GM19455 (cell line): Measurements from ENCODE around the gene ATE1.
"Not testable (repeated sequence)": the region's sequence is repeated elsewhere in the genome, so short reads cannot be mapped to it uniquely, and the experiment has no call there.

Source experiments
- ATAC-seq: cut with Tn5 transposase; IDR thresholded peaks from one replicate; pipeline ENCODE4 v1.9.1; 2021; ENCODE audit not compliant: unreplicated experiment

The ATE1 gene

GRCh38 chr10:121834757-121835156 is 93.1 kb downstream of the ATE1 start:
- no peak for ATAC-seq

GRCh38 chr10:121833387-121833786 is 94.4 kb downstream of the ATE1 start:
- ATAC-seq = no peak

DNA sequence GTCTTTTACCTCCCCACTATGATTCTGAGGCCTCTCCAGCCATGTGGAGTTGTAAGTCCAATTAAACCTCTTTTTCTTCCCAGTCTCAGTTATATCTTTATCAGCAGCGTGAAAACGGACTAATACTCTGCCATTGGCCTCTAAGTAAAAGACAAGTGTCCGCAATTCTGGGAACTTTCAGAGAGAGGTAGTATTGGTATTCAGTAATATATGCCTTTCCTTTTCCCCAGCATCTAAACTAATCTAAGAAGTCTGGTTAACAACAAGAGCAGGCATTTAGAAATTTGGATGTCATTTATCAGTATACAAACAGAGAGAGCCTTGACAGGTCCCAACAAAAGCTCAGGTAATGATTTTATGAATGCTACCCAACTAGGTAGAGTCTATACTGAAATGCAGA is 95.2 kb downstream of the ATE1 start:
- no peak for ATAC-seq

DNA sequence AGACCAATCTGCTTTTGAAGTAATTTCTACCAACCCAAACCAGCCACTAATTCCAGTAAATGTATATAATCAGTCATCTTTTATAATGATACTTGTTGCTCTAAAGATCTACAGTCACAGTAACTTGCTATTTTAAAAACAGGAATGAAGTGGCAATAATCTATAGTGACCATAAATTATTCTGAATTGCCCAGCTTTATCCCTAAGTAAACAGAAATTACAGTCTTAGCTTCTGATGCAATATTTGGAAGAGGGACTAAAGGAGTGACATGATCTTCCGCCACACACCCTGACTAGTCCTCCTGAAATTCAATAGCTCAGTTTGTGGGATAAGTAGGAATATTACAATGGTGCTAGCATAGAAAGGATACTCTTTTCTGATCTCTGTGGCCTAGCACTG is 96.1 kb downstream of the ATE1 start:
- no peak for ATAC-seq

DNA sequence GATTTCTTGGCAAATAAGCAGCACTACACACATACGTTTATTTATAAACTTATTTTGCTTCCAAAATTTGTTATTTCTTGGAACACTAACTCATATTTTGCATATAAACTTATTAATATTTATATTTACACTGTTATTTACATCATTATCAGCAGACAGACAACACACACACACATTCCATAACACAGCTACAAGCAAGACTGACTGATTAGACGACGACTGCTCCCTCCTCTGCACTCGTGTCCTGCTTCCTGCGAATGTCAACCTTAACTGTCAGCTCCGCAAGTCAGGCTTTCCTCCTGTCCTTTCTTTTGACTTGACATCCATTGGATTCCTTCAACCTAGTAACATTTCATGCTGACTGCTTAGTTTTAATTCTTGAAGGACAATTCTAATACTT is 96.6 kb downstream of the ATE1 start:
- ATAC-seq = no peak

- no peak for ATAC-seq
Measured at GRCh38 chr10:121830101-121830500, 97.7 kb downstream of the ATE1 start.

- no peak for ATAC-seq
Measured at GRCh38 chr10:121828045-121828444, 99.8 kb downstream of the ATE1 start.

DNA sequence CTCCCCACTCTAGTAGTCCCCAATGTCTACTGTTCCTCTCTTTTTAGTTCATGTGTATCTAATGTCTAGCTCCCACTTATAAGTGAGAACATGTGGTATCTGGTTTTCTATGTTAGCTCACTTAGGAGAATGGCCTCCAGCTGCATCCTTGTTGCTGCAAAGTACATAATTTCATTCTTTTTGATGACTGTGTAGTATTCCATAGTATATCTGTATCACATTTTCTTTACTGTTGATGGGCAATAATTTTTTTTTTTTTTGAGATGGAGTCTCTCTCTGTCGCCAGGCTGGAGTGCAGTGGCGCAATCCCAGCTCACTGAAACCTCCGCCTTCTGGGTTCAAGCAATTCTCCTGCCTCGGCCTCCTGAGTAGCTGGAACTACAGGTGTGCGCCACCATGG is 101.1 kb downstream of the ATE1 start:
- ATAC-seq = not testable (repeated sequence)

DNA sequence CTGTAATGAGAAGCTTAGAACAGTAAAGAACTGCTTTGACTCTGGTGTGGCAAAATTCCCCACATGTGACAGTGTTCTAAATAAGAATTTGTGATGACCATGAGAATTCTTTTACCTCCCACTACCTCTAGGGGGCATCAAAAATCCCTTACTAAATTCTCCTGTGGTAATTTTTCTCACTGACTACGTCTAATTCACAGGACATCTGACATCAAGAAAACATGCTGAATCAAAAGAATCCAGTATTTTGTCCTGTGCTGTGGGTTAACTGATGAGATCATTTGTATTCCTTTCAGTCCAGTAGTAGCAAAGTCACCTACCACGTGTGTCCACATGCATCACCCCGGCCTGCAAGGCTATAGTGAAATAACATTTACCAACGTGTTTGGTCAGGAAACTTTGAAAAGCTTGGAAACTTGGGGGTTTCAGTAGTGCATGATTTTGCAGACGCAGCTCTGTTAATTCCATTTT is 103.8 kb downstream of the ATE1 start:
- ATAC-seq = no peak

- ATAC-seq = no peak
Measured at GRCh38 chr10:121822724-121823123, 105.1 kb downstream of the ATE1 start.

DNA sequence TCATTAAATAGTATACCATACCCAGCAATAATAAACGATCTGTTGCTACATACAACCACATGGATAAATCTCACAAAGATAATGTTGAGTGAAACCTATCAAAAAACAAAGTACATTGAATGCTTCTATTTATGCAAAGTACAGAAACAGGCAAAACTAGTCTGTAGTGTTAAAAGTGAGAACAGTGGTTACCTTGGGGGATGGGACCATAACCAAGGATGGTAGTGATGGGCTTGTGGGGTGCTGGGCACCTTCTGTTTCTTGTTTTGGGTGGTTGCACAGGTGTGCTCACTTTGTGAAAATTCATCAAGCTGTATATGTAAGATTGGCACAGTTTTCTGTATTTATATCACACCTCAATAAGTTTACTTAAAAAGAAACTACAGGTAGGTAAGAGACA is 105.7 kb downstream of the ATE1 start:
- no peak for ATAC-seq

DNA sequence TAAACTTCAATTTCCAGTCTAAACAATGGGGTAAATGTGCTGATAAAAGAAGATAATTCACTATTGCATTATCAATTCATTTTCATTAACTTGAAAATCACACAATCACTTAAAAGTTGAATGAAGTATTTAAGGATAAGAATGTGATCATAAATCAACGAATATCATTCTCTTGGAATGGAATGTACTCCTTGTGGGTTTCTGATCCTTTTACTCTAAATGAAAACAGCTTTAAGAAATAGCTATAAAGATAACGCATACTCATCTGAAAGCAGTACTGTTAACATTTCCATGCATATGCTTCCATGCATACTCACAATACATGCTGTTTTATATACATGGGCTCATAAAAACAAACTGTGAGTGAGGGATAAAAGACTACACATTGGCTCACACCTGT is 108.8 kb downstream of the ATE1 start:
- no peak for ATAC-seq

DNA sequence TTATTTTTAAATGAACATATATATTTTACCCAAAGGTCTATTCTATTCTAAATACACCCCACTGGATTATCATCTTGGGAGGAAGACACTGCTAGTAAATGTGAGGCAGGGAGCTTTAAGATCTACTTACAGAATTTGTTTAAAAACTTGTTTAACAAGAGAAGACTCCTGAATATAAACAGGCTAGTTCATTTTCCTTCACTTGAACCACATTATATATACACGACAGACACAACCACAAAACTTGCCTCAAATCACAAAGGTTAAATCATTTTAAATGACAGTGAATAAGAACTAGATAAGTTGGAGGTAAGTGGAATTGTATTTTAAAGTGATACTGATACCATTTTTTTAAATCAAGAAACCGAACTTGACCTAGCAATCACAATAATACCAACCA is 109.2 kb downstream of the ATE1 start:
- ATAC-seq = no peak

- no peak for ATAC-seq
Measured at GRCh38 chr10:121816197-121816596, 111.6 kb downstream of the ATE1 start.

- ATAC-seq = no peak
Measured at GRCh38 chr10:121813857-121814256, 114.0 kb downstream of the ATE1 start.

GRCh38 chr10:121813211-121813815 is 114.5 kb downstream of the ATE1 start:
- ATAC-seq = no peak

DNA sequence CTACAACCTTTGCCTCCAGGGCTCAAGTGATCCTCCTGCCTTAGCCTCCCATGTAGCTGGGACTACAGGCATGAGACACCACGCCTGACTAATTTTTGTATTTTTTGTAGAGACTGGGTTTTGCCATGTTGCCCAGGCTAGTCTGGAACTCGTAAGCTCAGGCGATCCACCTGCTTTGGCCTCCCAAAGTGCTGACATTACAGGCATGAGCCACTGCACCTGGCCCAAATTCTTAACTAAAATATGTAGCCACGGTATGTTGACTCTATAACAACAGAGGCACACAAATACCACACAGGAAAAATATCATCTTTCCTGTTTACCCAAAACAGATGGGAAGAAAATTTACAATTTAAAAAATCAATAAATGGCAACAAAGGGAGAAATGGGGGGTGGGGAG is 115.8 kb downstream of the ATE1 start:
- no peak for ATAC-seq

- no peak for ATAC-seq
Measured at GRCh38 chr10:121811386-121811785, 116.4 kb downstream of the ATE1 start.

DNA sequence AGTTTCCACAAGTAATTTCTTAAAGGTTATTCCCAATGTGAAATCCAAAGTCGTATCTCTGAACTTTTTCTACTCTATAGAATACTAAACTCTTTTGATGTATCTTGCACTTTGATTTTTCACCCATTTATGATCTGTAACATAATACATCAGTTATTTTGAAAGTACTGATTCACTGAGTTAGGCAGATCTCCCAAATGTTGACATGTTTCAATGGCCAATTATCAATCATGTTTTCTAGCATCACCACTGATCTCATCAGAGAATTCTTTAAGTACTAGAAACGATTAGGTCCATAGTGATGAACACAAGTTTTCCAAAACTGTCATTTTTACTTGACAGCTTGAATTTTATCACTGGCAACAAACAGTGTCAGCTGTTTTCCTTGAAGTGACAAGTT is 119.0 kb downstream of the ATE1 start:
- ATAC-seq = no peak

GRCh38 chr10:121804460-121804859 is 123.4 kb downstream of the ATE1 start:
- no peak for ATAC-seq

GRCh38 chr10:121803611-121804010 is 124.2 kb downstream of the ATE1 start:
- ATAC-seq = no peak

- no peak for ATAC-seq
Measured at GRCh38 chr10:121800831-121801230, 127.0 kb downstream of the ATE1 start.

- ATAC-seq = no peak
Measured at GRCh38 chr10:121800146-121800545, 127.7 kb downstream of the ATE1 start.
